HG02884 (cell line): ENCODE results near the gene CREBZF.
"Not testable (repeated sequence)": the region's sequence is repeated elsewhere in the genome, so short reads cannot be mapped to it uniquely, and the experiment has no call there.

Source experiments
- ATAC-seq: cut with Tn5 transposase; IDR thresholded peaks from one replicate; pipeline ENCODE4 v1.9.1; 2021; ENCODE audit warnings: mild to moderate bottlenecking, moderate library complexity; ENCODE audit not compliant: unreplicated experiment

The CREBZF gene

DNA sequence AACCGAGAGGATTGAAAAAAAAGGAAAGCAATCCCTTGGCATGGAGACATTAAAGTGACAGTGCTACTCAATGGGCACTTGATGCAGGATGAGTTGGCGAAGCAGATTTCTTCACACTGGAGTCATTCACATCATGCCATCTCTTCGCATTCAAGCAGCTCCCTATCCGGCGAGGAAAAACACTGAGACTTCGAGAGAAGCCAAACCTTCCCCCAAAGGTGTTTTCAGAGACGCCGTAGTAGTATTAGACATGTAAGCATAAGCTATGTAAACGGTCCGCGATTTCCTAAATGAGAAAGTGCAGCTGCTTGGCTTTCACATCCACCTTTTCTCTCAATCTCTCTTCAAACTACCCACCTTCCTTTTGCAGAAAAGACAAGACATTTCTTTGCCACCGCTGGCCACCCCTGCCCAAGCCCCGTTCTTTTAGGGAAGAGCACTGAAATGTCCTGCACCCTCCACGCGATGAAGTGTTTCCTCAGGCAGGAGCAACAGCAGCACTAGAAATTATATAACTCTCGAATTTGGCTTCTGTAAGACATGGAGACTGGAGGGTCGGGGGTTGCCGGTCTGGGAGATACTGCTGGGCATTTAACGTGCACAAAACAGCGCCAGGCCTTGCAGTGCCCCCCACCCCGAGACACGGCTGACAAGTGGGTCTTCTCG is 37.5 kb downstream of the CREBZF start, which contains the start of gene DLG2:
DLG2 (minus strand) TSS at position 13 of the 666 bp plus-strand sequence.
- ATAC-seq, result no peak

DNA sequence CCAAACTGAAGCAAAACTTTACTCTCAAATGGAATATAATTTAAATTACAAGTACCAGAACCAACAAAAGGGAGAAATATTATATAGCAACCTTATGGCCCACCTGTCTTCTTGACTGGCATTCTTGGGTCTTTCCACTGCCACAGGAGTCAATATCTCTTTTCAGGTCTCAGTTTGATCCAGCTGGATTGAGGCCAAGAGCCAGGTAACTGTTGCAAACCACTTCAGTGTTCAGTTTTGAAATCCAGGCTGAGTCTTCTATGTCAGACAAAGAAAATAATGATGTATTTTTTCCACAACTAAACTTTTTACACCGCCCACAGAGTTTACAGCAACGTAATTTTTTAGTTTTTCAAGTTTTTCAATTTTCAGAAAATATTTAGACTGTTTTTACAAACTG is 38.4 kb downstream of the CREBZF start:
- no peak for ATAC-seq

DNA sequence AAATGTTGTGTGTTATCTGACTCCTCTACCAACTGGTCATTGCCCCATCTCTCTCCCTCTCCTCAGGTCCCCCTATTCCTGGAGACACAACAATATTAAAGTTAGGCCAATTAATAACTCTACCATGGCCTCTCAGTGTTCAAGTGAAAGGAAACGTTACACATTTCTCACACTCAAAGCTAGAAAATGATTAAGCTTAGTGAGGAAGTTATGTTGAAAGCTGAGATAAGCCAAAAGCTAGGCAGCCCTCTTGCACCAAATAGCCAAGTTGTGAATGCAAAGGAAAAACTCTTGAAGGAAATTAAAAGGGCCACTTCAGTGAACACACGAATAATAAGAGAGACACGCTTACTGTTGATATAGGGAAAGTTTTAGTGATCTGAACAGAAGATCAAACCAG is 44.7 kb downstream of the CREBZF start:
- ATAC-seq, result no peak

DNA sequence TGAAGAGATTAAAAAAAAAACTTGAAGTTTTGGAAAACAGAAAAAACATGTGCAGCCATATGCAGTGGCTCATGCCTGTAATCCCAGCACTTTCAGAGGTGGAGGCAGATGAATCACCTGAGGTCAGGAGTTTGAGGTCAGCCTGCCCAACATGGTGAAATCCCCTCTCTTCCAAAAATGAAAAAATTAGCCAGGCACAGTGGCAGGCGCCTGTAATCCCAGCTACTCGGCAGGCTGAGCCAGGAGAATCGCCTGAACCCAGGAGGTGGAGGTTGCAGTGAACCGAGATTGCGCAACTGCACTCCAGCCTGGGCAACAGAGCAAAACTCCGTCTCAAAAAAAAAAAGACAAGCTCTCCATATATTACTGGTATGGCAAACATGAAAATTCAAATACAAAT is 45.4 kb downstream of the CREBZF start:
- ATAC-seq, result no peak

DNA sequence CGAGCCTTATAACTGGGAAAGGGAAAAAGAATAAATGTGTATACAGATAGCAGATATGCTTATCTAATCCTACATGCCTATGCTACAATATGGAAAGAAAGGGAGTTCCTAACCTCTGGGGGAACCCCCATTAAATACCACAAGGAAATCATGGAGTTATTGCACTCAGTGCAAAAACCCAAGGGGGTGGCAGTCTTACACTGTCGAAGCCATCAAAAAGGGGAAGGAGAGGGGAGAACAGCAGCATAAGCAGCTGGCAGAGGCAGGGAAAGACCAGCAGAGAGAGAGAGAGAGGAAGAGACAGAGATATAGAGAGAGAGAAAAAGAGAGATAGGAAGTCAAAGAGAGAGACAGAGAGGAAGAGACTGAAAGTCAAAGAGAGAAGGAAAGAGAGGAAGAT is 53.3 kb downstream of the CREBZF start:
- ATAC-seq, result not testable (repeated sequence)
